Spleen (tissue), 11 donors: Measurements from ENCODE around the gene NUP107. TPM values are rescaled to one million over a fixed set of nuclear protein-coding genes. Genes with fewer than 3 reads are reported as not detected.
"Not testable (repeated sequence)": the region's sequence is repeated elsewhere in the genome, so short reads cannot be mapped to it uniquely, and the experiment has no call there.

Experiments
- DNase-seq: peaks from one replicate; pipeline ENCODE4 v3.0.0-alpha.2; 2020
- H3K27ac ChIP-seq, 8 donors: fragments of 200-600 bp; sonication (generic) in 7 of 8; 1 replicate in 4 of 8; 2 replicates in 4 of 8; pipeline versions ENCODE4 v1.5.0 to v1.8.0; 2016 to 2021; ENCODE audit warnings: inconsistent platforms in 4 of 8, mild to moderate bottlenecking in 4 of 8, moderate library complexity in 1 of 8
- H3K27me3 ChIP-seq, 7 donors: fragments of 200-600 bp; sonication (generic) in 6 of 7; replicated peaks in 1 of 7; 1 replicate in 4 of 7; 2 replicates in 3 of 7; pipeline versions ENCODE4 v1.5.0 to v1.8.0; 2016 to 2021; ENCODE audit warnings: inconsistent platforms in 3 of 7, mild to moderate bottlenecking in 1 of 7
- H3K36me3 ChIP-seq, 6 donors: fragments of 200-600 bp; sonication (generic) in 5 of 6; 1 replicate in 4 of 6; 2 replicates in 2 of 6; pipeline versions ENCODE4 v1.5.0 to v1.8.0; 2016 to 2021; ENCODE audit warnings: inconsistent platforms in 2 of 6
- H3K4me1 ChIP-seq, 6 donors: fragments of 200-600 bp; sonication (generic) in 5 of 6; 1 replicate in 3 of 6; 2 replicates in 3 of 6; pipeline versions ENCODE4 v1.5.0 to v1.8.0; 2016 to 2021; ENCODE audit warnings: inconsistent platforms in 3 of 6
- H3K4me3 ChIP-seq, 8 donors: fragments of 200-600 bp; sonication (generic) in 7 of 8; 1 replicate in 4 of 8; 2 replicates in 4 of 8; pipeline versions ENCODE4 v1.5.0 to v1.8.0; 2016 to 2021; ENCODE audit warnings: inconsistent platforms in 4 of 8, mild to moderate bottlenecking in 4 of 8, moderate library complexity in 2 of 8
- H3K9me3 ChIP-seq, 8 donors: fragments of 200-600 bp; sonication (generic) in 7 of 8; 1 replicate in 4 of 8; 2 replicates in 4 of 8; pipeline versions ENCODE4 v1.5.0 to v1.8.0; 2016 to 2021; ENCODE audit warnings: inconsistent platforms in 4 of 8
- POLR2A ChIP-seq, 3 donors: fragments of 450-650 bp; IDR thresholded peaks; one replicate each; pipeline ENCODE4 v1.5.1; 2017; ENCODE audit warnings: antibody characterized with exemption in 3 of 3, mild to moderate bottlenecking in 1 of 3
- POLR2AphosphoS5 ChIP-seq, 3 donors: sonication (generic); formaldehyde crosslinking; IDR thresholded peaks; one replicate each; pipeline ENCODE4 v1.5.1; 2017; ENCODE audit warnings: antibody characterized with exemption in 3 of 3
- WGBS, 5 donors: extraction: QIAGEN DNeasy Blood & Tissue Kit in 3 of 5; methylation state at CpG; one replicate each; pipeline versions ENCODE4 v1.1.5 to v1.1.7; 2013 to 2018; 5-methylcytosine and 5-hydroxymethylcytosine counted together
- intact Hi-C: fragments of 100-400 bp; cut with DNase I; formaldehyde crosslinking; loops from one replicate; pipeline ENCODE4 v1.15.0; 2023; ENCODE audit warnings: low total_unique reads
- polyA plus RNA-seq, 3 donors: library from polyadenylated mRNA; stranded (reverse); fragments of 200-250 nt; gene quantifications; one replicate each; pipeline ENCODE4 v1.2.1, GENCODE V29; 2013
- total RNA-seq, 7 donors: library from RNA; depleted of rRNA in 3 of 7; stranded (reverse); fragments of >200 nt in 3 of 7; fragmentation: NEBNext Ultra II Directional in 4 of 7; extraction: Animal tissue kit (Norgen Biotek cat#: 25700) in 4 of 7; gene quantifications; one replicate each; pipeline versions ENCODE4 v1.1.0 to v1.2.1, GENCODE V29; 2016 to 2021
- TF ChIP-seq, protein P1 (sequence below), 11 experiments: fragments of 200-600 bp in 7 of 11; fragments of 450-650 bp in 4 of 11; sonication (generic) in 4 of 11; IDR thresholded peaks in 8 of 11; conservative IDR thresholded peaks in 3 of 11; 1 replicate in 7 of 11; 2 replicates in 4 of 11; pipeline versions ENCODE4 v1.4.0 to v1.8.0; 2016 to 2021; ENCODE audit warnings: antibody characterized with exemption in 11 of 11, inconsistent platforms in 4 of 11, mild to moderate bottlenecking in 1 of 11
- donor health status: healthy with polysubstance abuse.
- donor health status: DM: no; HTN: no; CAD: no; lungs with moderate emphysema.
- donor health status: DM: no; HTN: no; CAD: no.
- donor health status: Bipolar disorder and iron deficiency.
- donor health status: healthy.
- donor health status: DM: no; HTN: no; CAD: no.
- donor health status: DM: yes; HTN: yes; CAD: no.

Gene NUP107
- total and polyA plus RNA-seq, 10 donors: 19.7 to 61.4 (median 50.5) TPM

DNA sequence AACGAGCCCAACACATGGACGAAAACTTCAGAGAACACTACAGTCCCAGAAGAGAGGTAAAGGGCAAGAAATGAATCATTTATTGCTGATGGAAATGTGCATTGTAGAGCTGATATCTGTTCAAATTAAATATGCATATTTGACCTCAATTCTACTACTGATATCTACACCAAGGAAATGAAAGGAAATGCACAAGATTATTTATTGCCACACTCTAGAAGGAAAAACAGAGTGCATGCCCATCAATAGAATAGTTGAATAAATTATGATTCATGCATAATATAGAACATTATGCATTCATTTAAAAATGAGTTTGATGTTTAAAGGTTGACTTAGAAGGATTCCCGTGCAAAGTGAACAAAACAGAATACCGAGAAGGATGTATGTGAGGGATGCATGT is 15.6 kb upstream of the NUP107 start:
- H3K4me3 ChIP-seq: no peak overlapping the region
- no peak overlapping the region for H3K27ac ChIP-seq
- peaks cover 0 to 63% (median 32%) of the 10 kb centered on the region in 6 donors for H3K4me1 ChIP-seq
- no peak for TF ChIP-seq POLR2A (IDR thresholded peaks at IDR 0.05)
- TF ChIP-seq, protein P1, sequence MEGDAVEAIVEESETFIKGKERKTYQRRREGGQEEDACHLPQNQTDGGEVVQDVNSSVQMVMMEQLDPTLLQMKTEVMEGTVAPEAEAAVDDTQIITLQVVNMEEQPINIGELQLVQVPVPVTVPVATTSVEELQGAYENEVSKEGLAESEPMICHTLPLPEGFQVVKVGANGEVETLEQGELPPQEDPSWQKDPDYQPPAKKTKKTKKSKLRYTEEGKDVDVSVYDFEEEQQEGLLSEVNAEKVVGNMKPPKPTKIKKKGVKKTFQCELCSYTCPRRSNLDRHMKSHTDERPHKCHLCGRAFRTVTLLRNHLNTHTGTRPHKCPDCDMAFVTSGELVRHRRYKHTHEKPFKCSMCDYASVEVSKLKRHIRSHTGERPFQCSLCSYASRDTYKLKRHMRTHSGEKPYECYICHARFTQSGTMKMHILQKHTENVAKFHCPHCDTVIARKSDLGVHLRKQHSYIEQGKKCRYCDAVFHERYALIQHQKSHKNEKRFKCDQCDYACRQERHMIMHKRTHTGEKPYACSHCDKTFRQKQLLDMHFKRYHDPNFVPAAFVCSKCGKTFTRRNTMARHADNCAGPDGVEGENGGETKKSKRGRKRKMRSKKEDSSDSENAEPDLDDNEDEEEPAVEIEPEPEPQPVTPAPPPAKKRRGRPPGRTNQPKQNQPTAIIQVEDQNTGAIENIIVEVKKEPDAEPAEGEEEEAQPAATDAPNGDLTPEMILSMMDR (IDR thresholded peaks at IDR 0.05 in 8 of 11, conservative IDR thresholded peaks at IDR 0.05 in 3 of 11): no peak
- no peak for TF ChIP-seq POLR2AphosphoS5 (IDR thresholded peaks at IDR 0.05)
- H3K36me3 ChIP-seq: peaks cover 0 to 4% (median 0%) of the 10 kb centered on the region in 6 donors
- no peaks in the 10 kb centered on the region for H3K27me3 ChIP-seq
- 80 to 96% (median 92%) methylated on average over 4 of the region's 4 CpGs for WGBS, 5 donors
- no peaks in the 10 kb centered on the region for H3K9me3 ChIP-seq
- intact Hi-C loops: no loop called here
- no peak for DNase-seq

DNA sequence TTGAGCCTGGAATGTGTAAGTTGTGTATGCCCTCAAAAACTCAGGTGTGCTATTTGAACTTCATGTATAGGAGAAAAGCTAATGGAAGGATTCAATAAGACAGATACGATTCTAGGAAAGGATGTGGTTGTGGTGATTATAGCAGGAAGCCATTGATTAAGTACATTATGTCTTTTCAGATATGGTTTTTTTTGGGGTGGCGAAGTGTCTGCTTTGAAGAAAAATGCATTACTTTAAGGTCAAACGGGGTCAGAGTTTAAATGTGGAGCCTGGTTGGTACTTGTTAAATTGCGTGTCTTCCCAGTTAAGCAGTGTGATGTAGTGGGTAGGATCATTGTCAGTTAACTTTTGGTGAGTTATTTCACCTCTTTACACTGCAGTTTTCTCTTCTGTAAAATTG is 13.0 kb upstream of the NUP107 start:
- TF ChIP-seq, protein P1 (IDR thresholded peaks at IDR 0.05 in 8 of 11, conservative IDR thresholded peaks at IDR 0.05 in 3 of 11): no peak
- TF ChIP-seq POLR2AphosphoS5 (IDR thresholded peaks at IDR 0.05): peak in 1 of 3 donors; percentile 7
- 60 to 68% (median 66%) methylated on average over 4 of the region's 4 CpGs for WGBS, 5 donors
- intact Hi-C loops: no loop called here
- H3K27ac ChIP-seq: peak overlapping the region in 4 of 8 donors; percentile 15 to 69 (median 56)
- DNase-seq: no peak
- H3K4me3 ChIP-seq: no peak overlapping the region
- H3K27me3 ChIP-seq: no peaks in the 10 kb centered on the region
- peaks cover 0 to 40% (median 20%) of the 10 kb centered on the region in 6 donors for H3K4me1 ChIP-seq
- H3K9me3 ChIP-seq: no peaks in the 10 kb centered on the region
- no peaks in the 10 kb centered on the region for H3K36me3 ChIP-seq

DNA sequence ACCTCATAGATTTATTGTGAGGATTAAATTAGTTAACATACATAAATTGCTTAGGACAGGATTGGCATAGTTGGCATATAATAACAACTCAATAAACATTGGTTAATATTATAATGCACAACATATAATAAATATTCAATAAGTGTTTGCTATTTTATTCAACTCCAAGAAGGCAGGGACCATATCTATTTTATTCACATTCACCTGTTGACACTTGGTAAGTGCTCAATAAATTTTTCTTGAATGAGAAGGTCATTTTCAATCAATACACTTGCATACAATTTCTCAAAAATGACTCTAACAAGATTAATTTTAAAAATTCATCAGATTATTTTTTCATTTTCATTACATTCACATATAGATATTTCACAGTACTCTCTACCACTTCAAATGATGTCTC is 12.4 kb upstream of the NUP107 start:
- Histone ChIP-seq H3K36me3 (no peaks in the 10 kb centered on the region), H3K27me3 (no peaks in the 10 kb centered on the region), H3K4me3 (no peak overlapping the region), H3K4me1 (peaks cover 0 to 38% (median 20%) of the 10 kb centered on the region in 6 donors), H3K27ac (peak overlapping the region in 5 of 8 donors; percentile 31 to 69 (median 65)), H3K9me3 (no peaks in the 10 kb centered on the region)
- intact Hi-C loops: no loop called here
- no peak for DNase-seq
- TF ChIP-seq, protein P1 (IDR thresholded peaks at IDR 0.05 in 8 of 11, conservative IDR thresholded peaks at IDR 0.05 in 3 of 11): no peak
- TF ChIP-seq POLR2A (IDR thresholded peaks at IDR 0.05) (no peak), POLR2AphosphoS5 (IDR thresholded peaks at IDR 0.05) (no peak)

DNA sequence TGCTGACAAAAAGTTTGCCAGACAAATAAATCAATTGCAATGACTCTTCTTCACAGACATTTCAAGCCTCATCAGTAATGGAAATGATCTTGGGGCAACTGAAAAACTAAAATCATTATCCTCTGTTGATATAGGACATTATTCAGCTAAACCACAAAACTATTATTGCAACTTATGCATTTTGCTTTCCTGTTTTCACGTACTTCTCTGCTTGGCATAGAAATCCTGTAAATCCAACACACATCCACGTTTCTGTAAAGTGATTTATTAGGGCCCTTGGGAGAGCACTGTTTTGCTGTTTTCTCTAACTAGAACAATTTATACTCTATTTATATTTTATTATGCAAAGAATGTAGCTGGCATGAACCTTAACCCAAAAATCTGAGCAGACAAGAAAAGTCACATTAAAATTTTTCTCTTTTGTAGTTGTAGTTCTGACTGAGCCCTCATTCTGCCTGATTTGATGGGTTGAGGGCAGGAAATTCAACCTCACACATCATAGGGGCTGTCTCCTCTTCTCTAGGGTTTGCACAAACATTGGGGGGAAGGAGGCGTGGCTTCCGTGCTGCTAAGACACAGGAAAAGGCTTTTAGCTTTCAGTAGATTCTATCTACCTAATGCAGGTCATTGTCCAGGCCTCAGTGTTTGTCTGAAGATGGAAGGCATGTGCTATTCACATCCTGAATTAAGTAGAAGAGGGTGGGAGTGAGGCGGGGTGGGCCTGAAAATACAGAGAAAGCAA is 11.5 kb upstream of the NUP107 start:
- peaks cover 0 to 38% (median 20%) of the 10 kb centered on the region in 6 donors for H3K4me1 ChIP-seq
- 16 to 33% (median 22%) methylated on average over 5 of the region's 5 CpGs for WGBS, 5 donors
- H3K4me3 ChIP-seq: no peak overlapping the region
- TF ChIP-seq, protein P1 (IDR thresholded peaks at IDR 0.05 in 8 of 11, conservative IDR thresholded peaks at IDR 0.05 in 3 of 11): no peak
- peak in 1 of 3 donors; percentile 64 for TF ChIP-seq POLR2AphosphoS5 (IDR thresholded peaks at IDR 0.05)
- no peaks in the 10 kb centered on the region for H3K27me3 ChIP-seq
- H3K27ac ChIP-seq: peak overlapping the region in 5 of 8 donors; percentile 31 to 78 (median 68)
- intact Hi-C loops: no loop called here
- no peaks in the 10 kb centered on the region for H3K36me3 ChIP-seq
- H3K9me3 ChIP-seq: no peaks in the 10 kb centered on the region
- DNase-seq: peak; percentile 88

DNA sequence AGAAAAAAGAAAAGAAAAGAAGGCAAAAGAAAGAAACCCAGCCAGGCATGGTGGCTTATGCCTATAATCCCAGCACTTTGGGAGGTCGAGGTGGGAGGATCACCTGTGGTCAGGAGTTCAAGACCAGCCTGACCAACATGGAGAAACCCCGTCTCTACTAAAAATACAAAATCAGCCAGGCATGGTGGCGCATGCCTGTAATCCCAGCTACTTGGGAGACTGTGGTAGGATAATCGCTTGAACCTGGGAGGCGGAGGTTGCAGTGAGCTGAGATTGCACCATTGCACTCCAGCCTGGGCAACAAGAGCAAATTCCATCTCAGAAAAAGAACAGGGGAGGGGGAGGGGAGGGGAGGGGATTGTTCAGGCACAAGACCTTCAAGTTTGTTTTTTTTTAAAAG is 9.9 kb upstream of the NUP107 start:
- DNase-seq, H3K9me3 ChIP-seq, H3K4me3 ChIP-seq, H3K36me3 ChIP-seq, H3K27me3 ChIP-seq, intact Hi-C loops: not testable (repeated sequence)
- Histone ChIP-seq H3K27ac (peak overlapping the region in 2 of 8 donors; percentile 68 to 69), H3K4me1 (peaks cover 0 to 38% (median 20%) of the 10 kb centered on the region in 6 donors)
- WGBS, 5 donors: 92 to 96% (median 95%) methylated on average over 5 of the region's 5 CpGs
